T47D (cell line): Measurements from ENCODE around the gene ABHD6.
"Not testable (repeated sequence)": the region's sequence is repeated elsewhere in the genome, so short reads cannot be mapped to it uniquely, and the experiment has no call there.

ENCODE experiments used
- DNase-seq, 2 experiments: peaks; one replicate each; pipeline versions ENCODE4 v3.0.0 to v3.0.0-alpha.2; 2011 to 2012; ENCODE audit warnings: low read depth in 1 of 2, low spot score in 1 of 2
- JUND ChIP-seq: IDR thresholded peaks from 2 replicates; pipeline ENCODE4 v1.6.1; 2012; ENCODE audit warnings: low read depth
- in situ Hi-C: cut with HindIII; loops from 2 replicates; pipeline ENCODE4 v1.10.0; 2016; ENCODE audit warnings: low sequenced_read_pairs, low pct_unique_long_range_greater_than_20kb

The ABHD6 gene

GRCh38 chr3:58215317-58216025, 22.1 kb upstream of the ABHD6 start:
- in situ Hi-C loops: no loop called here
- TF ChIP-seq JUND: no peak
- DNase-seq: no peak

DNA sequence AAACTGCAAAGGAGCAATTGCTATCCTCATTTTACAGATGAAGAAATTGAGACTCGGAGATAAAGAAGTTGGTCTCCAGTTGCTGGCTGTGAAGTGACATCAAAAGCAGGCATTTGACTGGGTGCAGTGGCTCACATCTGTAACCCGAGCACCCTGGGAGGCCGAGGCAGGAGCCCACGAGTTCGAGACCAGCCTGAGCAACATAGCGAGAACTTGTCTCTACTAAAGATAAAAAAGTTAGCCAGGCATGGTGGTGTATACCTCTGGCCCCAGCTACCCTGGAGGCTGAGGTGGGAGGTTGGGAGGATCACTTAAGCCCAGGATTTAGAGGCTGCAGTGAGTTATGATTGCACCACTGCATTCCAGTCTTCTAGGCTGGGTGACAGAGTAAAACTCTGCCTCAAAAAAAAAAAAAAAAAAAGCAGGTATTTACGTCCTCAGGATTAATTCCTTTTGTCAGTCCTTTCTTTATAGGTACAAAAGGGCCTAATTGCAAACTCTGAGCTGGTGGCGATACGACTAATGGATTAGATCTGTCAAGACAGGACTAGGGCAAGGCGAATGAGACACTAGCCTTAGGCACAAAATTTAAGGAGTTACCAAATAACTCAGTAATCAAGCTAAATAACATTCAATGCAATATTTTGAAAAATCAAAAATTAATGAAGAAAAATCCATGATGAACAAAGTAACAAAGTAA, 20.9 kb upstream of the ABHD6 start:
- in situ Hi-C loops: no loop called here
- DNase-seq: no peak
- no peak for TF ChIP-seq JUND

- in situ Hi-C loops: no loop called here
These were observed 20.3 kb upstream of the ABHD6 start for GRCh38 chr3:58217209-58217811.

DNA sequence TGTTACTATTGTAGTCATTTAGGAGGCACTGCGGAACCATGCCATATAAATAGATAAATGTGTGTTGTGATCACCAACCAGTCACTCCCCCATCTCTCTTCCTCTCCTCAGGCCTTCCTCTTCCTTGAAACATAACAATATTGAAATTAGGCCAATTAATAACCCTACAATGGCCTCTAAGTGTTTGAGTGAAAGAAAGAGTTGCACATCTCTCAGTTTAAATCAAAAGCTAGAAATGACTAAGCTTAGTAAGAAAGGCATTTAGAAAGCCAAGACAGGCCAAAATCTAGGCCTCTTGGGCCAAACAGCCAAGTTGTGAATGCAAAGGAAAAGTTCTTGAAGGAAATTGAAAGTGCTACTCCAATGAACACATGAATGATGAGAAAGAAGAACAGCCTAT, 18.7 kb upstream of the ABHD6 start:
- no peak for TF ChIP-seq JUND
- DNase-seq: no peak
- in situ Hi-C loops: no loop called here

More at GRCh38 chr3:58217209-58217811, 20.3 kb upstream of the ABHD6 start:
- TF ChIP-seq JUND: no peak
- DNase-seq: peak; percentile 13 to 67

DNA sequence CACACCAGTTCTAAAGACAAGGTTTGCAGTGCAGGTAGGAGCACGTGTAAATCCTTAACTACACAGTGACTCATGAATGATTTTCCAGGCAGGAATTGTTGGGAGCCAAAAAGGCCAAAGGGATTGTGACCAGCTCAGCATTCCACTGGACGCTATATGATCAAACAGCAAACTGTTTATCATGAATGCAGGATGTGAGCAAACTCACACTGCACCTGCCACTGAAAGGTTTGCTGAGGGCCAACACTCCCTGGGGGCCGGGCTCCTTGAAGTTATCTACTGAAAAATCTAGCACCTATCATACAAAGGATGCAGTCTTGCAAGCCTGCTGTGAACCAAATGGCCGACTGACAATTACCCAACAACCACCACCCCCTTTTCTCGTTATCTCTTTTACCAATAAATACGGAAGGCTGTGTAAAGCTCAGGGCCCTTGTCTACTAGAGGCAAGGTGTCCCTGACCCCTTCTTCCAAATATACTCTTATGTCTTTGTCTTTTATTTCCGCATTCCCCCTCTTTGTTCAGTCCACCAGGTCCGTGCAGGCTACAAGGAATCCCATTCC, 15.3 kb upstream of the ABHD6 start:
- TF ChIP-seq JUND: no peak
- in situ Hi-C loops: no loop called here
- no peak for DNase-seq

DNA sequence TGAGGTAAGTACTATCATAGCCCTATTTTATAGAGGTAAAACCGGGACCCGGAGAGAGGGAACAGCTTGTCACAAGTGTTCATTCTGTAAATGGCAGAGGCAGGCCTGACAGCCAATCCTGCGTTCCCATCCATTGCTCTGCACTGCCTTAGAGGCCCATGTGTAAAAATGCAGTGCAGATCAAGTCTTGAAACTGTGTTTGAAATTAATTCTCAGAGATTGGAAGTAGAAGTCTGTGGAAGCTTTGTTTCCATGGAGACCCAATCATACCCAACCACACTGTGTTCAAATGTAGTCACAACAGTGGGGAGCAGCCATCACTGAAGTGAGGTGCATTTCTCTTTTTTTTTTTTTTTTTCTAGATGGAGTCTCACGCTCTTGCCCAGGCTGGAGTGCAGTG, 13.7 kb upstream of the ABHD6 start:
- DNase-seq: no peak
- no peak for TF ChIP-seq JUND
- in situ Hi-C loops: no loop called here

DNA sequence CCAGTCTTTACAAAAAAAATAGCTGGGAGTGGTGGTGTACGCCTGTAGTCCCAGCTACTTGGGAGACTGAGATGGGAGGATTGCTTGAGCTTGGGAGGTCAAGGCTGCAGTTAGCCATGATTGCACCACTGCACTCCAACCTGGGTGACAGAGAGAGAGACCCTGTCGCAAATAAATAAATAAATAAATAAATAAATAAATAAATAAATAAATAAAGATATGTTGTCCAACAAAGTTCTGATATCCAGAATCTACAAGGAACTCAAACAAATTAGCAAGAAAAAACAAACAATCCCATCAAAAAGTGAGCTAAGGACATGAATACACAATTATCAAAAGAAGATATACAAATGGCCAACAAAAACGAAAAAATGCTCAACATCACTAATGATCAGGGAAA, 9.7 kb upstream of the ABHD6 start:
- in situ Hi-C loops, DNase-seq: not testable (repeated sequence)

GRCh38 chr3:58230876-58231552, 6.6 kb upstream of the ABHD6 start:
- no peak for TF ChIP-seq JUND
- no peak for DNase-seq
- in situ Hi-C loops: no loop called here

- in situ Hi-C loops: no loop called here
- no peak for DNase-seq
- TF ChIP-seq JUND: no peak
These were observed 5.9 kb upstream of the ABHD6 start for GRCh38 chr3:58231666-58232065.

GRCh38 chr3:58234516-58234931, 3.1 kb upstream of the ABHD6 start:
- no peak for TF ChIP-seq JUND
- DNase-seq: no peak

DNA sequence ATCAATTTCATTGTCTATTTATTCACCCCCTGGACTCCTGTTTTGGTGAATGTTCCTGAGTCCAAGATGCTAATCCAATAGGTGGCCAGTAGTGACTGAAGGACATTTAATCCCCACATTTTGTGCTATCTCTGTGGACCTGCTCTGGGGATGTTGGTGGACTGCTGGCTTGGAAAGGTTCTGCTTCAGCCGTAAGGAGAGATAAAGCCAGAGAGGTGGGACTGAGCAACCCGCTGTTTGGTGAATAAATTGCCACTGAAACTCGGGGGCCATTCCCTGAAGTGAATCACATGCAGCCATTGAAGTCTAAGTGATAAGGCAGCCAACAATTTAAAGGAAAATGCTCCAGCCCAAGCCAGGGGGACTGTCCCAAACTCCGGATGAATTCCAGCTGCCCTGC, 1.6 kb upstream of the ABHD6 start:
- TF ChIP-seq JUND: no peak
- in situ Hi-C loops: no loop called here
- DNase-seq: no peak

More at GRCh38 chr3:58234516-58234931, 3.1 kb upstream of the ABHD6 start:
- in situ Hi-C loops: no loop called here

DNA sequence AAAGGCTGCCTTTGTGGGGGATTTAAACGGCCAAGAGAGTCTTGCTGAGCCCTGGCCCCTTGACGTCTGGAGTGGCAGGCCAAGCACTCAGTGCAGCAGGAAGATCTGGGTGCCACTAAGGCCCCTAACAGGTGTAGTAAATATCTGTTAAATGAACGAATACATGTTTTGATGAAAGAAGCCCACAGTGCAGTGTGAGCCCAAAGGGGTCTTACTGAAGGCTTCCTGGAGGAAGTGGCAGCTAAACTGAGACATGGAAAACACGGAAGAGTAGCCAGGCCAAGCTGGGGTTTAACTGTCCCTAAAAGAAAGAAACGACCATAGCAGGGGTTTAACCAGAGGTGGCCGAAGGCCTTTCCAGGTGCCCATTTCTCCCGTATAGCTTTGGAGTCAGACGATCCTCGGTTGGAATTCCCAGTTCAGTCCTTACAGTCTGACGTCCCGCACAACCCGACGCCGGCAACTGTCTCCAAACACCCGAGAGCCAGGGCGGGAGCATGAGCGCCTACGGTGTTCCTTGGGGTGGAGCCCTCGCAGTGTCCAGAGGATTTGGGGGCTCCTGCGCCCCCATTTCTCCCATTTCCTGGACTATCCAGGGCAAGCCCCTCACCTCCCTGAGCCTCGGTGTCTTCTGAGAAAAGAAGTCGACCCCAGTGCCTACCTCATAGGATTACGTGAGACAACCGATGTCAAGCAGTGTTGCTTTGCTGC, 910 bp upstream of the ABHD6 start:
- in situ Hi-C loops: no loop called here
- TF ChIP-seq JUND: no peak
- no peak for DNase-seq
